ENCODE measurements around the gene BEAN1. TPM values are rescaled to one million over a fixed set of nuclear protein-coding genes. Genes with fewer than 3 reads are reported as not detected.

Gene BEAN1
- total RNA-seq, 4 donors from 2014 or later, result 0.23 to 0.50 TPM; not detected in 2

DNA sequence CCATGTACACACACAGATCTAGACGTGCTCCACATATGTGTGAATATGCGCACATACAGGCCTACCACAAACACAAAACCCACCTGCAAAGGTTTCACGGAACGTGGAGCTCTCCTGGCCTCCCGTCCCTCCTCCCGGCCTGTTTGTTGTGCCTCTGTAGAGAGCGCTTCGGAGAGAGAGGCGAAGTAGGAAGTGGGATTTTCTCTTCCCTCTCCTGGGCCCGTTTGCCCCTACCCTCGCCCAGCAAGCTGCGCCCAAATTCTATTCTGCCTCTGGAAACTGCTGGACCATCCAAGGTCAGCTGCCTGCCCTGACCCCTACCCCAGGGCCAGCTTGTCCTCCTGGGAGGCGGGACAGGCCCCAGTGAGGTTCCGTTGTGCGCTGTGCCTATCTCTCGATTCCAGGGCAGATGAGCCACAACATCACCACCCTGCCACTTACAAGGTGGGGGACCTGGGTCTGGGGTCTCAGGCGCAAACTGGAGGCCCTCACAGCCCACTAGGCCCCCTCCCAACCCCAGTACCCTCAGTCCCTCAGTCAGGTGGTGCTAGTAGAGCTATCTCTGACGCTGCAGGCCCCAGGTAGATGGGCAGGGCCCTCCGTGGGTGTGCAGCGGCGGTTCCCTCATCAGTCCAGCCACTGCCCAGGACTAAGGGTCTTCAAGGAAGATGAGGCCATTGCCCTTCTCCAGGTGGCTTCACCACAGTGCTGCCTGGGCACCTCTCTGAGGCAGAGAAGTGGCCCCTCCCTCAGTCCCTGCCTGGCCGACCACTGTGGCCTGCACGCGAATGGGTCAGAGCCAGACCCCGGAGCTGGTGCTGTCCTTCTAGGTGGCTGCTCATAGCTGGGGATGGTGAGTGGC, 54.2 kb downstream of the BEAN1 start:
- H3K4me3 ChIP-seq, result no peak overlapping the region
- peaks cover under 1 to 12% (median 10%) of the 10 kb centered on the region in 4 donors for H3K4me1 ChIP-seq
- no peak for TF ChIP-seq EP300 (IDR thresholded peaks at IDR 0.05)
- no peak for TF ChIP-seq CTCF (IDR thresholded peaks at IDR 0.05)
- no peak overlapping the region for H3K27ac ChIP-seq (replicated peaks in 1 of 4)
- H3K27me3 ChIP-seq, result peaks cover 0 to 20% (median 10%) of the 10 kb centered on the region in 4 donors
- intact Hi-C loops (cut with DNase I), result loop anchor here (5.0 kb wide), 1 partner anchor 106 kb away; no protein-coding TSS in a partner anchor
- DNase-seq (ENCODE audit: extremely low spot score), result no peak
- no peaks in the 10 kb centered on the region for H3K9me3 ChIP-seq
- WGBS, result 76% methylated on average over 19 of the region's 25 CpGs
- peaks cover 0 to 2% (median 0%) of the 10 kb centered on the region in 4 donors for H3K36me3 ChIP-seq

DNA sequence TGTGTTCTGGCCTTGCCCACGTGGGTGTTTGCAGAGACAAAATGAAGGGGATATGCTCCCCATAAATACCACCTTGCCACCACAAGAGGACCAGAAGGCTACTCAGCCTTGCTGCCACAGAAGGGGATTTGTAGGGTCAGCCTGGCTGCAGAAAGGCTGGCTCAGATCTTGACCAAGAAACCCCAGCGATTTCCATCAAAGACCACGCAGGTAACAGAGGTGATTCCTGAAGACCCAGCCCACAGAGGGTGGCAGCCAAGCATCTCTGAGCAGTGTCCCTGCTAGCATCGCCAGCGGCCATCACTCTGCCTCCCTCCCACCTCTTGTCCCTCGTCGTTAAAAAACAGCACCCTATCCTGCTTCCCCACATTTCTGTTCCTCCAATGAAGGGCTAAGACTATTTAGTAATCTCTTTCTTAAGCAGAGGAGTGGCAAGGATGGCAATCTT, 54.9 kb downstream of the BEAN1 start:
- H3K27me3 ChIP-seq, result peaks cover 0 to 13% (median 7%) of the 10 kb centered on the region in 4 donors
- H3K4me1 ChIP-seq, result peaks cover 7 to 18% (median 17%) of the 10 kb centered on the region in 4 donors
- peaks cover 0 to 2% (median 0%) of the 10 kb centered on the region in 4 donors for H3K36me3 ChIP-seq
- H3K9me3 ChIP-seq, result no peaks in the 10 kb centered on the region
- TF ChIP-seq POLR2A (IDR thresholded peaks at IDR 0.05; ENCODE audit: low read depth), result no peak
- no peak for TF ChIP-seq CTCF (IDR thresholded peaks at IDR 0.05)
- TF ChIP-seq EP300 (IDR thresholded peaks at IDR 0.05), result no peak
- TF ChIP-seq POLR2AphosphoS5 (IDR thresholded peaks at IDR 0.05), result no peak
- no peak overlapping the region for H3K4me3 ChIP-seq
- no peak for DNase-seq (ENCODE audit: extremely low spot score)
- H3K27ac ChIP-seq (replicated peaks in 1 of 4), result no peak overlapping the region
- intact Hi-C loops (cut with DNase I), result loop anchor here (5.0 kb wide), 1 partner anchor 105 kb away; no protein-coding TSS in a partner anchor
- WGBS, result 73% methylated on average over 7 of the region's 7 CpGs

- intact Hi-C loops (cut with DNase I), result loop anchor here (1.0 to 5.0 kb wide), 2 partner anchors 78 to 103 kb away; no protein-coding TSS in a partner anchor
- Histone ChIP-seq H3K27ac (replicated peaks in 1 of 4) (no peak overlapping the region), H3K9me3 (no peaks in the 10 kb centered on the region), H3K36me3 (peaks cover 0 to 6% (median 0%) of the 10 kb centered on the region in 4 donors), H3K27me3 (no peaks in the 10 kb centered on the region), H3K4me3 (no peak overlapping the region), H3K4me1 (peaks cover 12 to 24% (median 23%) of the 10 kb centered on the region in 4 donors)
- no peak for DNase-seq (ENCODE audit: extremely low spot score)
- peak in 1 of 2 donors; percentile 49 for TF ChIP-seq POLR2AphosphoS5 (IDR thresholded peaks at IDR 0.05)
- TF ChIP-seq CTCF (IDR thresholded peaks at IDR 0.05), result peak; percentile 85 to 94 (median 91)
- TF ChIP-seq POLR2A (IDR thresholded peaks at IDR 0.05; ENCODE audit: low read depth), result no peak
- no peak for TF ChIP-seq EP300 (IDR thresholded peaks at IDR 0.05)
- 48% methylated on average over 14 of the region's 14 CpGs for WGBS
Observed at GRCh38 chr16:66483689-66484452, 56.8 kb downstream of the BEAN1 start.

DNA sequence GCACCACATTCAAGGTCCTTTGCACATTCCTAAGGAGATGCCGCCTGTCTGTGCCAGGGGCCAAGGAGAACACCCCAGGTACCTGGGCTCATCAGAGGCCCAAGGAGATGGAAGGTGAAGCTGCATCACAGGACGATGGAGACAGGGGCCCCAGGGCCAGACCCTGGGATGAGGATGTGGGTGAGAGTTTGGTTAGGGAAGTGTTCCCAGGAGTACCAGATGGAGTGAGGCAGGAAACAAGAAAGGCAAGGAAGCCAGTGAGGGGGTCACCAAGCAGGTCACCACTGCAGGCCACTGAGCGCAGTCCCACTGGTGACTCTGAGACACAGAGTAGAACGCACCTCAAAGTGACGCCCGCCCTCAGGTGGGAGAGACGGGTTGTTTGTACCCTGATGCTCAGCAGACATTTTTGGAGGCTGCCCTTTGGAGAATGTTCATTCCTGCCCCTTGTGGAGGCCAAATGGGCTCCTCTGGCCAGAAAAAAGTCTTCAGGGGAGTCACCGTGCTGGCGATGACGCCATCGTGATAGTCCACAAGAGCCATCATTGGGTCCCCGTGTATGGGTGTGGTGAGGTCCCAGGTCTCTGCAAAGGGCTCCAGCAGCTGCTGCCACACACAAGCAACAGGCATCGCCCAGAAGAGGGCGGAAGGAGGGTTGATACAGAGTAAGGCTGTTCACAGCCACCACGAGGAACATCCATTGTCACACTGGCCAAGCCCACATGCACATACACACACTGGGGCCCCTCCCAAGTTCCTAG, 57.5 kb downstream of the BEAN1 start:
- TF ChIP-seq CTCF (IDR thresholded peaks at IDR 0.05), result no peak
- no peak for TF ChIP-seq EP300 (IDR thresholded peaks at IDR 0.05)
- no peak for TF ChIP-seq POLR2A (IDR thresholded peaks at IDR 0.05; ENCODE audit: low read depth)
- TF ChIP-seq POLR2AphosphoS5 (IDR thresholded peaks at IDR 0.05), result no peak
- Histone ChIP-seq H3K27ac (replicated peaks in 1 of 4) (no peak overlapping the region), H3K36me3 (peaks cover 0 to 7% (median 0%) of the 10 kb centered on the region in 4 donors), H3K4me1 (peaks cover 12 to 22% (median 21%) of the 10 kb centered on the region in 4 donors), H3K27me3 (no peaks in the 10 kb centered on the region), H3K4me3 (no peak overlapping the region), H3K9me3 (no peaks in the 10 kb centered on the region)
- intact Hi-C loops (cut with DNase I), result loop anchor here (5.0 kb wide), 2 partner anchors 103 to 123 kb away; no protein-coding TSS in a partner anchor
- no peak for DNase-seq (ENCODE audit: extremely low spot score)
- 85% methylated on average over 13 of the region's 15 CpGs for WGBS
